ENCODE data around the gene SKP2. TPM values are rescaled to one million over a fixed set of nuclear protein-coding genes. Genes with fewer than 3 reads are reported as not detected.

SKP2 gene
- total RNA-seq, 1 experiment from 2014 or later: 21.5 TPM

GRCh38 chr5:36164461-36164860, 12.6 kb downstream of the SKP2 start:
- POLR2A ChIA-PET: no interaction called here
- H3K36me3 ChIP-seq (ENCODE audit: control insufficient read depth, insufficient read depth, low read length): peaks cover 4% of the 10 kb centered on the region; the same call in 1 of the 2 replicates
- no peaks in the 10 kb centered on the region for H3K4me1 ChIP-seq (ENCODE audit: control insufficient read depth, insufficient read depth, low read length)
- BruUV-seq (replicated peaks): no TSS peak
- intact Hi-C loops (cut with micrococcal nuclease; ENCODE audit: unreplicated experiment): no loop called here
- DNase-seq (ENCODE audit: low read depth, low spot score) (no peak), ATAC-seq (no peak)
- TF ChIP-seq POLR2AphosphoS5 (IDR thresholded peaks at IDR 0.05; ENCODE audit: low read depth, low read length) (no peak), TCF7L2 (IDR thresholded peaks at IDR 0.05; ENCODE audit: low read depth, low read length) (no peak), SIN3A (IDR thresholded peaks at IDR 0.05; ENCODE audit: borderline replicate concordance, insufficient read depth, low read depth, low read length) (no peak), REST (IDR thresholded peaks at IDR 0.05; ENCODE audit: insufficient read depth in 1 of 2, low read depth in 2 of 2, low read length in 1 of 2) (no peak), CTCF (IDR thresholded peaks at IDR 0.05) (no peak)
- CTCF ChIA-PET: no interaction called here
- in situ Hi-C loops (cut with HindIII; ENCODE audit: low pct_unique_long_range_greater_than_20kb, low sequenced_read_pairs): no loop called here
- H3K9me3 ChIP-seq (ENCODE audit: control insufficient read depth, insufficient read depth, low read depth, low read length): no peaks in the 10 kb centered on the region
- no peak overlapping the region for H3K4me3 ChIP-seq (ENCODE audit: low read depth in 2 of 2, low read length in 2 of 2)
- H3K27me3 ChIP-seq (ENCODE audit: control insufficient read depth, insufficient read depth, low read length): no peaks in the 10 kb centered on the region
- H3K27ac ChIP-seq (ENCODE audit: low read length): no peak overlapping the region

GRCh38 chr5:36168737-36169136, 16.8 kb downstream of the SKP2 start:
- intact Hi-C loops (cut with micrococcal nuclease; ENCODE audit: unreplicated experiment): no loop called here
- H3K27ac ChIP-seq (ENCODE audit: low read length): no peak overlapping the region
- H3K27me3 ChIP-seq (ENCODE audit: control insufficient read depth, insufficient read depth, low read length): no peaks in the 10 kb centered on the region
- H3K9me3 ChIP-seq (ENCODE audit: control insufficient read depth, insufficient read depth, low read depth, low read length): no peaks in the 10 kb centered on the region
- no peaks in the 10 kb centered on the region for H3K4me1 ChIP-seq (ENCODE audit: control insufficient read depth, insufficient read depth, low read length)
- no peak for DNase-seq (ENCODE audit: low read depth, low spot score)
- H3K36me3 ChIP-seq (ENCODE audit: control insufficient read depth, insufficient read depth, low read length): peaks cover 16% of the 10 kb centered on the region
- BruUV-seq (replicated peaks): no TSS peak
- H3K4me3 ChIP-seq (ENCODE audit: low read depth in 2 of 2, low read length in 2 of 2): no peak overlapping the region
- ChIA-PET CTCF (no interaction called here), POLR2A (no interaction called here)
- TF ChIP-seq SIN3A (IDR thresholded peaks at IDR 0.05; ENCODE audit: borderline replicate concordance, insufficient read depth, low read depth, low read length): no peak
- no peak for TF ChIP-seq CTCF (IDR thresholded peaks at IDR 0.05)
- no peak for TF ChIP-seq POLR2AphosphoS5 (IDR thresholded peaks at IDR 0.05; ENCODE audit: low read depth, low read length)
- TF ChIP-seq REST (IDR thresholded peaks at IDR 0.05; ENCODE audit: insufficient read depth in 1 of 2, low read depth in 2 of 2, low read length in 1 of 2): no peak
- TF ChIP-seq TCF7L2 (IDR thresholded peaks at IDR 0.05; ENCODE audit: low read depth, low read length): no peak
- no peak for ATAC-seq
- in situ Hi-C loops (cut with HindIII; ENCODE audit: low pct_unique_long_range_greater_than_20kb, low sequenced_read_pairs): no loop called here
